Measurements from ENCODE around the gene PGK1. TPM values are rescaled to one million over a fixed set of nuclear protein-coding genes. Genes with fewer than 3 reads are reported as not detected.
"Not testable (repeated sequence)": the region's sequence is repeated elsewhere in the genome, so short reads cannot be mapped to it uniquely, and the experiment has no call there.

Gene PGK1
- total RNA-seq, 1 donor from 2014 or later, result 1,063 TPM

DNA sequence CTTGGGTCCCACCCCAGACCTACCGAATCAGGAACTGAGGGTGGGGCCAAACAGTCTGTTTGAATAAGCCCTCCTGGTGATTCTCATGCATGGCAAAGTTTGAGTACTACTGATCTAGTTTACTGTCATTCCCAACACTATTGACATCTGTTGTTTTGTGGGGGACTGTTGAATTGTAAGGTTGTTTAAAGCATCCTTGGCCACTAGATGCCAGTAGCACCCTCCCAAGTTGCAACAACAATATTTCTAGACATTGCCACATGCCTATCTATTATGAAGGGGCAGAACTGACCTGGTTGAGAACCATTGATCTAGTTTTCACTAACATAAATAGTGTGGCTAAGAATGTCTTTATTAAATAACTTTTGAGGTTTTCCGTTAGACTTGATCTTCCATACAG lies 20.3 kb downstream of the PGK1 start:
- intact Hi-C loops (cut with micrococcal nuclease), result no loop called here
- peaks cover 67% of the 10 kb centered on the region for H3K36me3 Mint-ChIP-seq (ENCODE audit: low read depth)
- H3K27me3 Mint-ChIP-seq, result no peaks in the 10 kb centered on the region
- H3K4me3 Mint-ChIP-seq, result no peak overlapping the region
- H3K4me1 Mint-ChIP-seq, result peaks cover 32% of the 10 kb centered on the region
- DNase-seq, result no peak
- no peaks in the 10 kb centered on the region for H3K9me3 Mint-ChIP-seq
- H3K27ac Mint-ChIP-seq, result peak overlapping the region; percentile 56

DNA sequence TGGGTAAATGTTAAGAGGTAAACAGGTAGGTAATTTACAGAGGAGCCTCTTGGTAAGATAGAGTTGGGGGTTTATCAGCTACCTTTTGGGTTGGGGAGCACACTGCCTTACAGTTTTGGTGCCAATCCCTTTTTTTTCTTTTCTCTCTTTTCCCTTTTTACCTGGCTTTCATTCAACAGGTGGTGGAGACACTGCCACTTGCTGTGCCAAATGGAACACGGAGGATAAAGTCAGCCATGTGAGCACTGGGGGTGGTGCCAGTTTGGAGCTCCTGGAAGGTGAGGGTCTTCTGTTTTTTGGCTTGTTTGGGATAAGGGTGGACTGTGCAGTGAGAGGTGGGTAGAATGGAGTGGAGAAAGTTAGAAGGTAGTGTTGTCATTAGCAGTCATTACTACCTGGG lies 21.1 kb downstream of the PGK1 start:
- Mint-ChIP-seq H3K4me3 (no peak overlapping the region), H3K4me1 (peaks cover 26% of the 10 kb centered on the region), H3K36me3 (ENCODE audit: low read depth) (peaks cover 64% of the 10 kb centered on the region), H3K27ac (peak overlapping the region; percentile 62), H3K9me3 (no peaks in the 10 kb centered on the region), H3K27me3 (no peaks in the 10 kb centered on the region)
- intact Hi-C loops (cut with micrococcal nuclease), result no loop called here
- DNase-seq, result no peak

DNA sequence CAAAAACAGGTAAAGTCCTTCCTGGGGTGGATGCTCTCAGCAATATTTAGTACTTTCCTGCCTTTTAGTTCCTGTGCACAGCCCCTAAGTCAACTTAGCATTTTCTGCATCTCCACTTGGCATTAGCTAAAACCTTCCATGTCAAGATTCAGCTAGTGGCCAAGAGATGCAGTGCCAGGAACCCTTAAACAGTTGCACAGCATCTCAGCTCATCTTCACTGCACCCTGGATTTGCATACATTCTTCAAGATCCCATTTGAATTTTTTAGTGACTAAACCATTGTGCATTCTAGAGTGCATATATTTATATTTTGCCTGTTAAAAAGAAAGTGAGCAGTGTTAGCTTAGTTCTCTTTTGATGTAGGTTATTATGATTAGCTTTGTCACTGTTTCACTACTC lies 21.7 kb downstream of the PGK1 start:
- intact Hi-C loops (cut with micrococcal nuclease); DNase-seq; H3K9me3 Mint-ChIP-seq; H3K27me3 Mint-ChIP-seq; H3K4me3 Mint-ChIP-seq: not testable (repeated sequence)
- Mint-ChIP-seq H3K4me1 (peaks cover 29% of the 10 kb centered on the region), H3K36me3 (ENCODE audit: low read depth) (peaks cover 67% of the 10 kb centered on the region), H3K27ac (peak overlapping the region; percentile 43)

DNA sequence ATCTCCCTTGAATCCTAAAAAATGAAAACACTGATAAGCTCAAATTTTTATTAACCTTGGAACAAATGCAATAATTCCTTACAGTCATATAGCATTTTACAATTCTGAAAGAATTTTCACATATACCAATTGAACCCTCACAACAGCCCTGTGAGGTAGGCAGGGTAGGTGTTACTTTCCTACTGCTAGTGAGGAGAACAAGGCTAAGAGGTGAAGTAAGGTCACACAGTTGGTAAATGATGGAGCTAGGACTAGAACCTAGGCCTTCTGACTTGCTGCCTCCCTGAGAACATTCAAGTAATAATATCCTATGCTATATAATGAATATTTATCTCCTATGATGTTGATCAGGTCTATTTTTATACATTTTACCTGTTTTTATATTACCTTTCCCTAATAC lies 25.7 kb downstream of the PGK1 start:
- no peaks in the 10 kb centered on the region for H3K9me3 Mint-ChIP-seq
- H3K27ac Mint-ChIP-seq, result peak overlapping the region; percentile 34
- no peak overlapping the region for H3K4me3 Mint-ChIP-seq
- intact Hi-C loops (cut with micrococcal nuclease), result loop anchor here (10.0 kb wide), 2 partner anchors 955 to 1325 kb away; no protein-coding TSS in a partner anchor
- H3K27me3 Mint-ChIP-seq, result no peaks in the 10 kb centered on the region
- H3K4me1 Mint-ChIP-seq, result peaks cover 11% of the 10 kb centered on the region
- H3K36me3 Mint-ChIP-seq (ENCODE audit: low read depth), result peaks cover 57% of the 10 kb centered on the region
- no peak for DNase-seq

DNA sequence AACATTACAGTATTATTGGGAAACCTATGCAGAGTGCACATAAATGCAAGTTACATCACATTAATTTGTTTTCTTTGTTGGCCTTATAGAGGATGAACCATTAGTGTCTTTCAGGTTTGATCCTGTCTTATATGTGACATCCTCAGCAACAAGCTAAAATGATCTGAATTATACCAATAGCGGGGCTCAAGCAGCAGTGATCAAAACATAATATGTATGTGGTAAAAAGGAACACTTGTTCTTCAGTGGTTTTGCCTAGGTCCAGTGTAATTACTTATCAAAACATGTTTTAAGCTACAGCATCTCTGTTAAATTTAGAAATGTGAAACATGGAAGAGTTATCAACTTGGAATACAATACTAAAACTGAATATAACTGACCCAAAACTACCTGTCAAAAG lies 26.3 kb downstream of the PGK1 start:
- intact Hi-C loops (cut with micrococcal nuclease), result loop anchor here (10.0 kb wide), 2 partner anchors 954 to 1324 kb away; no protein-coding TSS in a partner anchor
- Mint-ChIP-seq H3K27ac (peak overlapping the region; percentile 37), H3K4me3 (no peak overlapping the region), H3K4me1 (peaks cover 9% of the 10 kb centered on the region), H3K27me3 (no peaks in the 10 kb centered on the region), H3K9me3 (no peaks in the 10 kb centered on the region), H3K36me3 (ENCODE audit: low read depth) (peaks cover 53% of the 10 kb centered on the region)
- no peak for DNase-seq

DNA sequence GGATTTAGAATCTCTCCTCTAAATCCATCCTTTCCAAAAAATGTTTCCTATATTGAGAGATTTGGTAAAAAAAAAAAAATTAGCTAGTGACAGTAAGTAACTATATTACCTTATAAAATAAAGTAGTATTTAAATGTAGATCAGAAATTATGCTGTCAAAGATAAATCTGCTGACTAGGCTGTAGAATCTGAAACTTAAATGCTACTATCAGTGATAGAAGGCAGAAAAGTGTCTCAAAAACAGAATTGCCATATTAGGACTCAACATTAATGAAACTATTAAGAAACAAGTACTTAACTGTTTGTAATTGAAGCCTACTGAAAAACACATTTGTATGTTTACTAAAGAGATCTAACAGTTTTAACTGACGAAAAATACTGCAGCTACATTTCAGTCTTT lies 27.1 kb downstream of the PGK1 start:
- Mint-ChIP-seq H3K4me1 (peaks cover 7% of the 10 kb centered on the region), H3K27me3 (no peaks in the 10 kb centered on the region), H3K36me3 (ENCODE audit: low read depth) (peaks cover 47% of the 10 kb centered on the region), H3K4me3 (no peak overlapping the region), H3K27ac (no peak overlapping the region), H3K9me3 (no peaks in the 10 kb centered on the region)
- intact Hi-C loops (cut with micrococcal nuclease), result loop anchor here (10.0 kb wide), 2 partner anchors 954 to 1324 kb away; no protein-coding TSS in a partner anchor
- DNase-seq, result no peak

DNA sequence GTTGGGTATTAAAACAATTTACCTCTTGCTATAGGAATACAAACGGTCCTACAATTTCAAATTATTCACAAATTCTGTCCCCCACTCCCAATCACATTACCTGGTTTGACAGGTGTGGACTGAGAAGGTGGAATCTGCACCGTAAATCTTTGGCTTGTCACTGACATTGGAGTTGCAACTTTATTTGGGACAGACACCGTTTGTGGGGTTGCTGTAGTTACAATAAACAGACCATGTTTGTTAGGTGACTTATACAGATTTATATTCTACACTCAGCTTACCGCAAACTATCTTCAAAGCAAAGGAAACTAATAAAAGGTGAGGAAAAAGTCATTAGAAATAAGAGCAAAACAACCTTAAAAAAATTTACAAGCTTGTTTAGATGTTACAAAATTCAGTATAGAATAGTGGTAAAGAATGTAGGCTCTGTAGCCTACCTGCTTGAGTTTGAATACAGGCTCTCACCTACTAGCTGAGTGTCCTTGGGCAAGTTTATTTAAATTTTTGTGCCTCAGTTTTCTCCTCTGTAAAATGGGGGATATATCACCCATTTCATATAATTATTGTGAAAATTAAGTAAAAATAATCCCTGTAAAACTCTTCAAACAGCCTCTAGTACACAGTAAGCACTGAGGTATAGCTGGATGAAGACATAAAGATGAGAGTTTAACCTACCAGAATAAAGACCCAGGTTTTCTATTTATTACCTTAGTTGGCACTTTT lies 29.4 kb downstream of the PGK1 start:
- H3K4me3 Mint-ChIP-seq, result no peak overlapping the region
- no peaks in the 10 kb centered on the region for H3K9me3 Mint-ChIP-seq
- DNase-seq, result no peak
- intact Hi-C loops (cut with micrococcal nuclease), result loop anchor here (10.0 kb wide), 2 partner anchors 951 to 1321 kb away; no protein-coding TSS in a partner anchor
- H3K27ac Mint-ChIP-seq, result no peak overlapping the region
- peaks cover 11% of the 10 kb centered on the region for H3K4me1 Mint-ChIP-seq
- H3K36me3 Mint-ChIP-seq (ENCODE audit: low read depth), result peaks cover 34% of the 10 kb centered on the region
- no peaks in the 10 kb centered on the region for H3K27me3 Mint-ChIP-seq

DNA sequence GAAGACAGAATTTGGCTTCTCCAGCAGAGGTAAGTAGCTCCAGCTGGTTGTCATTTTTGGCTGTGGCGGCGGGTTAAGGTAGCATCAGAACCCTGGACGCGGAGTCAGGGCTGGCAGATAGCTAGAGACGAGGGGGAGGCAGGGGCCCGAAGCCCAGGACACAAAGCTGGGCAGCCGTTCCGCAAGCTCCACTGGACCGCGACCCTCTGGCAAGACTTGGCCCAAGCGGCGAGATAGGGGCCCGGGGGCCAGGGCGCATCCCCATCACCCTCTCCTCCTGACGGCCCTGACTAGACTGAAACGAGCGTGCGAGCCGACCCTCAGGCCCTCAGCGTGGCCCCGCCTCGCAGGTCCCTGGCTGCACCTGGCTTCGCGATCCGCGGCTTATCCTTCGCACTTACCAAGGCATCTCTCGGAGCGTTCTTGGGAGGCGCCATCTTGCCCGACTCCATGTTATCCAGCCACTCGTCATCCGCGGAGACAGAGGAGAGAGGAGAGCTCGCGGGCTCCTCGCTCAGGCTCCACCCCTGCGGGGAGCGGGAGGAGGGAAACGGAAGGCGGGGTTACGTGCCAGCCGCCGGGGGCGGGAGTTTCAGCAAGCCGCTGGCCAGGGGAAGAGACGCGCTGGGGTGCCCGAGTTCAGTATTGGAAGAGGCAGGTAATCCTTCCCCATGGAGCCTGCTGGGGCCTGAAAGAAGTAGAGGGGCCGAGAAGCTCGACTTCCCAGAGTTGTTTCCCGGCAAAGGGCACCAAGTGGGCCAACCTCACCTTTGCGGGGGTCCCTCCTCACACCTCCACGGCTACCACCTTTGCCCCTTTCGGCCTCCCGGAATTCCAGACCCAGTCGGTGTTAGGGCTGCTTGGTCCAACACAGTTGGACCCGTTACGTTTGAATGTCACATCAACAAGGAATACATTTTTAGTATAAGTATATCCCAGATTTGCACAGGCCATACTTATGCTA lies 35.4 kb downstream of the PGK1 start, which contains the start of gene TAF9B:
Gene TAF9B, minus strand, starts transcription at position 491 of the 964 bp plus-strand sequence. Its CDS starts 39 bp downstream, at position 452.
- H3K4me3 Mint-ChIP-seq, result peak within 1 kb of the TSS; percentile 92

DNA sequence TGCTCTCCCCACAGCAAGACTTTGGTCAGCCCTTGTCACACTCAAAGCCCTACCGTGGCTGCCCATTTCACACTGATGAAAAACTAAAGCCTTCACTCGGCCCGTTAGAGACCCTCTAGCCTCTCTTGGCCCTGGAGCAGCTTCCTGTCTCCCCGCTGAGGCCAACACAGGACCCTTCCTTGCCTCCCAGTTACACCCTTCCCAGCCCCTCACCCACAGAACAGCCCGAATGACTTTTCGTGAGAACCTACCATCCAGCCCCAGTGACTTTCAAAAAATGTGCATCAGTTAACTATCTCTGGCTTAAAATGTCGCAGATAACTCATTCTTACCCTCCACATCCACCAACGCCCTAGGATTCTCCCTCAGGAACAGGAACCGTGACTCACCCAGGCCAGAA lies 36.2 kb downstream of the PGK1 start:
- peak overlapping the region; percentile 92 for H3K4me3 Mint-ChIP-seq
- peak; percentile 54 for DNase-seq
- H3K36me3 Mint-ChIP-seq (ENCODE audit: low read depth), result peaks cover 2% of the 10 kb centered on the region
- H3K4me1 Mint-ChIP-seq, result peaks cover 6% of the 10 kb centered on the region
- H3K27ac Mint-ChIP-seq, result peak overlapping the region; percentile 17
- H3K9me3 Mint-ChIP-seq, result peaks cover 7% of the 10 kb centered on the region
- H3K27me3 Mint-ChIP-seq, result no peaks in the 10 kb centered on the region
- intact Hi-C loops (cut with micrococcal nuclease), result no loop called here

More for the DNA sequence above, 35.4 kb downstream of the PGK1 start, which contains the start of gene TAF9B:
- peak; percentile 95 for DNase-seq
- Mint-ChIP-seq H3K4me1 (peaks cover 6% of the 10 kb centered on the region), H3K36me3 (ENCODE audit: low read depth) (peaks cover 3% of the 10 kb centered on the region), H3K27ac (peak within 1 kb of the TSS; percentile 95), H3K9me3 (peaks cover 7% of the 10 kb centered on the region), H3K27me3 (no peaks in the 10 kb centered on the region)
- intact Hi-C loops (cut with micrococcal nuclease), result loop anchor here (2.0 to 10.0 kb wide), 7 partner anchors 17 to 1315 kb away; partner anchors contain the start of genes CYSLTR1 and ITM2A

DNA sequence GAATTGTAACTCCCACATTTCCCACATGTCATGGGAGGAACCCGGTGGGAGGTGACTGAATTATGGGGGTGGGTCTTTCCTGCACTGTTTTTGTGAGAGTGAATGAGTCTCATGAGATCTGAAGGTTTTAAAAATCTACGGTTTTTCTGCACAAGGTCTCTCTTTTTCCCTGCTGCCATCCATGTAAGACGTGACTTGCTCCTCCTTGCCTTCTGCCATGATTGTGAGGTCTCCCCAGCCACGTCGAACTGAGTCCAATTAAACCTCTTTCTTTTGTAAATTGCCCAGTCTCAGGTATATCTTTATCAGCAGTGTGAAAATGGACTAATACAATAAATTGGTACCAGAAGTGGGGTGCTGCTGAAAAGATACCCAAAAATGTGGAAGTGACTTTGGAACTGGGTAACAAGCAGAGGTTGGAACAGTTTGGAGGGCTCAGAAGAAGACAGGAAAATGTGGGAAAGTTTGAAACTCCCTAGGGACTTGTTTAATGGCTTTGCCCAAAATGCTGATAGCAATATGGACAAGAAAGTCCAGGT lies 43.0 kb downstream of the PGK1 start:
- H3K27me3 Mint-ChIP-seq; H3K36me3 Mint-ChIP-seq (ENCODE audit: low read depth); DNase-seq; H3K4me3 Mint-ChIP-seq; intact Hi-C loops (cut with micrococcal nuclease); H3K4me1 Mint-ChIP-seq; H3K27ac Mint-ChIP-seq; H3K9me3 Mint-ChIP-seq: not testable (repeated sequence)

DNA sequence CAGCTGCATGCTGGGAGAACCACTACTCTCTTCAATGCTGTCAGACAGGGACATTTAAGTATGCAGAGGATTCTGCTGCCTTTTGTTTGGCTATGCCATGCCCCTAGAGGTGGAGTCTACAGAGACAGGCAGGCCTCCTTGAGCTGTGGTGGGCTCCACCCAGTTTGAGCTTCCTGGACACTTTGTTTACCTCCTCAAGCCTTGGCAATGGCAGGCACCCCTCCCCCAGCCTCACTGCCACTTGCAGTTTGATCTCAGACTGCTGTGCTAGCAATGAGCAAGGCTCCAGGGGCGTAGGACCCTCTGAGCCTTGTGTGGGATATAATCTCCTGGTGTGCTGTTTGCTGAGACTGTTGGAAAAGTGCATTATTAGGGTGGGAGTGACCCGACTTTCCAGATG lies 53.3 kb downstream of the PGK1 start:
- peak; percentile 56 for DNase-seq
- H3K27ac Mint-ChIP-seq; intact Hi-C loops (cut with micrococcal nuclease); H3K4me1 Mint-ChIP-seq; H3K36me3 Mint-ChIP-seq (ENCODE audit: low read depth); H3K27me3 Mint-ChIP-seq; H3K4me3 Mint-ChIP-seq: not testable (repeated sequence)
- peaks cover 13% of the 10 kb centered on the region for H3K9me3 Mint-ChIP-seq

DNA sequence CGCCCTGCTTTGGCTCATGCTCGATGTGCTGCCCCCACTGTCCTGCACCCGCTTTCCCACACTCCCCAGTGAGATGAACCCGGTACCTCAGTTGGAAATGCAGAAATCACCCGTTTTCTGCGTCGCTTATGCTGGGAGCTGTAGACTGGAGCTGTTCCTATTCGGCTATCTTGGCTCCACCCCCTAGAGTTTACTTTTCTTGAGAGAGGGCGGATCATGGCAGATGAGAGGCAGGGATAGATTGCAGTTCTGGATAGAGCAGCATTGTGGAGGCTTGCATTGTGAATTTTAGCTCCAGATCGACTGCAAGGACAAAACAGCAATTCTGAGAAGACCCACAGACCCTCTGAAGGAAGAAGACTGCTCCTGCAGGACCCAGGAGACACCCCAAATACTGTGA lies 53.8 kb downstream of the PGK1 start:
- H3K9me3 Mint-ChIP-seq, result peaks cover 16% of the 10 kb centered on the region
- H3K27me3 Mint-ChIP-seq; H3K4me1 Mint-ChIP-seq; intact Hi-C loops (cut with micrococcal nuclease); H3K4me3 Mint-ChIP-seq; H3K36me3 Mint-ChIP-seq (ENCODE audit: low read depth); H3K27ac Mint-ChIP-seq; DNase-seq: not testable (repeated sequence)

DNA sequence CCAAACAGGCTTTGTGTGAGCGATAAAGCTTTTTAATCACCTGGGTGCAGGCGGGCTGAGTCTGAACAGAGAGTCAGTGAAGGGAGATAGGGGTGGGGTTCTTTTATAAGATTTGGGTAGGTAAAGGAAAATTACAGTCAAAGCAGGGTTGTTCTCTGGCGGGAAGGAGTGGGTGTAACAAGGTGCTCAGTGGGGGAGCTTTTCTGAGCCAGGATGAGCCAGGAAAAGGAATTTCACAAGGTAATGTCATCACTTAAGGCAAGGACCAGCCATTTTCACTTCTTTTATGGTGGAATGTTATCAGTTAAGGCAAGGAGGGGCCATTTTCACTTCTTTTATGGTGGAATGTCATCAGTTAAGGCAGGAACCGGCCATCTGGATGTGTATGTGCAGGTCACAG lies 56.7 kb downstream of the PGK1 start:
- DNase-seq; H3K4me1 Mint-ChIP-seq; H3K27me3 Mint-ChIP-seq; intact Hi-C loops (cut with micrococcal nuclease); H3K36me3 Mint-ChIP-seq (ENCODE audit: low read depth); H3K4me3 Mint-ChIP-seq; H3K27ac Mint-ChIP-seq: not testable (repeated sequence)
- peaks cover 14% of the 10 kb centered on the region for H3K9me3 Mint-ChIP-seq

Measured in activated CD4-positive, alpha-beta T cell treated with anti-CD3 and anti-CD28 coated beads, Interleukin-2, amount 10 ng/mL, durations not matched to agents 24 days and 14 days (primary cell).